HG03025 (cell line): ENCODE data around the gene GSK3A.

Experiments used
- ATAC-seq: cut with Tn5 transposase; IDR thresholded peaks from one replicate; pipeline ENCODE4 v1.9.1; 2021; ENCODE audit warnings: mild to moderate bottlenecking, moderate library complexity; ENCODE audit not compliant: unreplicated experiment, low FRiP score

The GSK3A gene

GRCh38 chr19:42242512-42243409 lies at the start of gene GSK3A:
TSS of gene GSK3A (minus strand) at chr19:42242602. CDS start at chr19:42242465, 137 bp downstream.
- ATAC-seq, result peak; percentile 58

DNA sequence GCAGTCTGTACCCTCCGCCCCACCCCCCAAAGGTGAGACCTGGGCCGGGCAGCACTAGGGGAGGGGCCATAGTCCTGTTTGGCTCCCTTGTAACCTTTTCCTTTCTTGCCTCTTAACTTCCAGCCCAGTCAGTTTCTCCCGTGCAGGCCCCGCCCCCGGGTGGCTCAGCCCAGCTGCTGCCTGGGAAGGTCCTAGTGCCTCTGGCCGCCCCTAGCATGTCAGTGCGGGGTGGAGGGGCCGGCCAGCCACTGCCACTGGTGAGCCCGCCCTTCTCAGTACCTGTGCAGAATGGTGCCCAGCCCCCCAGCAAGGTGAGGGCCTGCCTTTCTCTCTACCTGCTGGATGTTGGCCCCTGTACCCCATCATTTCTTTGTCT lies 49.0 kb upstream of the GSK3A start:
- ATAC-seq, result no peak

DNA sequence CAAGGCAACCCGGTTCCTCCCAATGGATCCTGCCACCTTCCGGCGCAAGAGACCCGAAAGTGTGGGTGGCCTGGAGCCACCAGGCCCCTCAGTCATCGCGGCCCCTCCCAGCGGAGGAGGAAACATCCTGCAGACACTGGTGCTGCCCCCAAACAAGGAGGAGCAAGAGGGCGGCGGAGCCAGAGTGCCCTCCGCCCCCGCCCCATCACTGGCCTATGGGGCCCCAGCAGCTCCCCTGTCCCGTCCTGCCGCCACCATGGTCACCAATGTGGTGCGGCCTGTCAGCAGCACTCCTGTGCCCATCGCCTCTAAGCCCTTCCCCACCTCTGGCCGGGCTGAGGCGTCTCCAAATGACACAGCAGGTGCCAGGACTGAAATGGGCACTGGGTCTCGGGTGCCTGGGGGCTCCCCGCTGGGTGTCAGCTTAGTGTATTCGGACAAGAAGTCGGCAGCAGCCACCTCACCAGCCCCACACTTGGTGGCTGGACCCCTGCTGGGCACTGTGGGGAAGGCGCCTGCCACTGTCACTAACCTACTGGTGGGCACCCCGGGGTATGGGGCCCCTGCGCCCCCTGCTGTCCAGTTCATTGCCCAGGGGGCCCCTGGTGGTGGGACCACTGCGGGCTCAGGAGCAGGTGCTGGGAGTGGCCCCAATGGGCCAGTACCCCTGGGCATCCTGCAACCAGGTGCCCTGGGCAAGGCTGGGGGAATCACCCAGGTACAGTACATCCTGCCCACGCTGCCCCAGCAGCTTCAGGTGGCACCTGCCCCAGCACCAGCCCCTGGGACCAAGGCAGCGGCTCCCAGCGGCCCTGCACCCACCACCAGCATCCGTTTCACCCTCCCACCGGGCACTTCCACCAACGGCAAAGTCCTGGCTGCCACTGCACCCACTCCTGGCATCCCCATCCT lies 48.4 kb upstream of the GSK3A start:
- ATAC-seq, result no peak

DNA sequence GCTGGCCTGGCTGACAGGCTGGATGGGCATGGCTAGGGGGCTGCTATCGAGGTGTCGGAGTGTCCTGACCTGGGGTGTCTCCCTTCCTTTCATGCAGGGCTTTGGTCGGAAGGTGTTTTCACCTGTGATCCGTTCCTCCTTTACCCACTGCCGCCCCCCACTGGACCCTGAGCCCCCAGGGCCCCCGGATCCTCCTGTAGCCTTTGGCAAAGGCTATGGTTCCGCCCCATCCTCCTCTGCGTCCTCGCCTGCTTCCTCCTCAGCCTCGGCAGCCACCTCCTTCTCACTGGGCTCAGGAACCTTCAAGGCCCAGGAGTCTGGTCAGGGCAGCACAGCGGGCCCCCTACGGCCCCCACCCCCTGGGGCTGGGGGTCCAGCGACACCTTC lies 47.7 kb upstream of the GSK3A start:
- no peak for ATAC-seq

DNA sequence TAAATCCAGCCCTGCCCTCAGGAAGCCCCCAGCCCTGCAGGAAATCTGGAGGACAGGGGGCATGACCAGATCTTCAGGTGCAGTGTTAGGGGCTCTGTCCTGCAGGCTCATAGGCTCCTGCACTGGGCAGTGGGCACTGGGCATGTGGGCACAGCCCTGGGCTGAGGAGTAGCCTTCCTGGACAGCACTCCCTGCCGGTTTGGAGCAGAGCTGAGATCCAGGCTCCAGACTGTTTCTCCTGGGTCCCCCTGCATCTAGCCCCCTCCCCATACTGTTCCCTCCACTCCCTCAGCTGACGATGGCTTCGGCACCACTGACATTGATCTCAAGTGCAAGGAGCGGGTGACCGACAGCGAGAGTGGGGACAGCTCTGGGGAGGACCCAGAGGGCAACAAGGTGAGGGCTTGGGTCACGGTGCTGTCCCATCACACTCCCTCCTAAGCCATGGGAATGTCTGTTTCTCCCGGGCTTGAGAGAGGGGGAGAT lies 47.2 kb upstream of the GSK3A start:
- ATAC-seq, result no peak

DNA sequence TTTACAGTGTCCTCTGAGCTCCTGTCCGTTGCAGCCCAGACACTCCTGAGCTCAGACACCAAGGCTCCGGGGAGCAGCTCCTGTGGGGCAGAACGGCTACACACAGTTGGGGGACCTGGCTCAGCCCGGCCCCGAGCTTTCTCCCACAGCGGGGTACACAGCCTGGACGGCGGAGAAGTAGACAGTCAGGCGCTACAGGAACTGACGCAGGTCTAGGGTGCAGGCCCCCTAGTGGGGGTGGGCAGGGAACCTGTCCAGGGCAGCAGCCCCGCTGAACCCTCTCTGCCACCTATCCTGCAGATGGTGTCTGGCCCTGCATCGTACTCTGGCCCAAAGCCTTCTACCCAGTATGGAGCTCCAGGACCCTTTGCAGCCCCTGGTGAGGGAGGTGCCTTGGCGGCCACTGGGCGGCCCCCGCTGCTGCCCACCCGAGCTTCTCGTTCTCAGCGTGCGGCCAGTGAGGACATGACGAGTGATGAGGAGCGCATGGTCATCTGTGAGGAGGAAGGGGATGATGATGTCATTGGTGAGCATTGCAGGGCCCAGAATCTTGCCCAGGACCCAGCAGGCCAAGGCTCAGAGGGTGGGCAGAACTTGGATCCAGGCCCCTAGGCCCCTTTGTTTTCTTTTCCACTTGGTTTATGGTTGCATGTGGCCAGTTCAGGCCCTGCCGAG lies 46.6 kb upstream of the GSK3A start:
- ATAC-seq, result no peak

- ATAC-seq, result no peak
Measured at GRCh38 chr19:42288387-42288786, 46.0 kb upstream of the GSK3A start.

DNA sequence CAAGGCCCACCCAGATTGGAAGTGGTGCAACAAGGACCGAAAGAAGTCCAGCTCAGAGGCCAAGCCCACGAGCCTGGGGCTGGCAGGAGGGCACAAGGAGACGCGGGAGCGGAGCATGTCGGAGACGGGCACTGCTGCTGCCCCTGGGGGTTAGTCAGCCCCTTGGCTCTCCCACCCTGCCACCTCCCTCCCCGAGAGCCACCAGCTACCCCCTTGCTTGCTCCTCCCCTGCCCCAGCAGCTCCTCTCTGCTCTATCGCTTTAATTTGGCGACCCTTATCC lies 45.4 kb upstream of the GSK3A start:
- no peak for ATAC-seq

- ATAC-seq, result no peak
Measured at GRCh38 chr19:42287017-42287826, 44.8 kb upstream of the GSK3A start.

GRCh38 chr19:42286349-42287016 lies 44.1 kb upstream of the GSK3A start:
- ATAC-seq, result no peak

GRCh38 chr19:42285988-42286348 lies 43.6 kb upstream of the GSK3A start:
- ATAC-seq, result no peak

- no peak for ATAC-seq
Measured at GRCh38 chr19:42285541-42285941, 43.1 kb upstream of the GSK3A start.

- no peak for ATAC-seq
Measured at GRCh38 chr19:42284591-42285341, 42.4 kb upstream of the GSK3A start.

GRCh38 chr19:42284066-42284501 lies 41.7 kb upstream of the GSK3A start:
- ATAC-seq, result peak; percentile 34

DNA sequence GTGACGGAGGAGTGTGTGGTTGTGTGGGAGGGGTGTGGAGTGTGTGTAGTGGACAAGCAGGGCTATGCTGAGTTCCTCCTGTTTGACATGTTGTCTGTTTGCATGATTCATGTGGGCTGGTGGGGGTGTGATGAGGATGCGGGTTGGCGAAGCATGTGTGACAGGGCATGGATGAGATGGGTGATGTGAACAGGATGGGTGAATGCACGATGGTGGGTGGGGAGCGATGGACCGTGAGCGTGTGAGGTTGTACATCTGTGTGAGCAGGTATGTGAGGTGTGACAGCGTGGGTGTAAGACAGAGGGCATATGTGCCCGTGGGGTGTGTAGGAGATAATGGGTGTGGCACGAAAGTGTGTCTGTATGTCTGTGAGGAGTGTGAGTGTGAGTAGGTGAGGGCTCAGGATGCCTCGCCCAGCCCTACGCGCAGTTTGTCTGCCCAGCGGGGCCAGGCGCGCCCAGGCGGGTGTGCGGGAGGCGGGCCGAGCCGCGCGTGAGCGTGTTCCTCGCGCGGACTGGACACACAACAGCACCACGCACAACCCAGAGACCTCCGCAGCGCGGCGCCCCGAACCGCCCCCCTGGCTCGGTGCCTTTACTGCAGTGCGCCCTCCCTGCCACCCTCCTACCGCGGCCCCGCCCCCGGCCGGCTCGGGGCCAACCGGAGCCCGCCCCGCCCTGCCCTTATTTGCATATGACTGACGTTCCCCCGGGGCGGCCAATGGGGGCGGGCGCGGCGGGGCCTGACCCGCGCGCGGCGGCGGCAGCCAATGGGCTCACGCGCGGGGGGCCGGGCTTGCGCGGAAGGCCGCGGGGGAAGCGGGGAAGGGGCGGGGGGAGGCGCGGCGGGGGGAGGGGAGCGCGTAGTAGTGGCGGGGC lies 41.0 kb upstream of the GSK3A start:
- ATAC-seq, result peak; percentile 42

DNA sequence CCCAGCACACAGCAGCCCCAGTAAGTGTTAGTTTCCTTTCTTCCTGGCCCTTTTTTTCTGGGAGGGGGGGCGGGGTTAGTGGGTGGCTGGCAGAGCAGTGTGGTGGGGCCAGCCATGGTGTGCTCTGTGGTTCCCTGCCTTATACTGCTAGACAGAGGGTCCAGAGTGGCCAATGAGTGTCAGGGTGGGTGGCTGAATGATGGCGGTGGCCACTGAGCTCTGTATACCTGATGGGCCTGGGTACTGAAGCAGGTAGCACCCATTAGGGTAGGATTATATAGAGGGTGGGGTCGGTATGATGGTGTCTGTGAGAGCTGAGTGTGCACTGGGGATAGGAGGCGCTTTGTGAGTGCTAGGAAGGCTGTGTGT lies 40.4 kb upstream of the GSK3A start:
- no peak for ATAC-seq

GRCh38 chr19:42281827-42282762 lies 39.7 kb upstream of the GSK3A start:
- no peak for ATAC-seq
